Measurements from ENCODE around the gene TPK1.

Gene TPK1

GRCh38 chr7:144653449-144653848, 182.4 kb downstream of the TPK1 start:
- Histone ChIP-seq H3K4me3 (ENCODE audit: low read depth, low read length) (no peak overlapping the region), H3K4me1 (no peaks in the 10 kb centered on the region), H3K9me3 (peaks cover 3% of the 10 kb centered on the region), H3K27me3 (no peaks in the 10 kb centered on the region), H3K36me3 (no peaks in the 10 kb centered on the region)
- no peak for DNase-seq
- TF ChIP-seq CTCF (IDR thresholded peaks at IDR 0.05; ENCODE audit: low read depth, low read length) = no peak

DNA sequence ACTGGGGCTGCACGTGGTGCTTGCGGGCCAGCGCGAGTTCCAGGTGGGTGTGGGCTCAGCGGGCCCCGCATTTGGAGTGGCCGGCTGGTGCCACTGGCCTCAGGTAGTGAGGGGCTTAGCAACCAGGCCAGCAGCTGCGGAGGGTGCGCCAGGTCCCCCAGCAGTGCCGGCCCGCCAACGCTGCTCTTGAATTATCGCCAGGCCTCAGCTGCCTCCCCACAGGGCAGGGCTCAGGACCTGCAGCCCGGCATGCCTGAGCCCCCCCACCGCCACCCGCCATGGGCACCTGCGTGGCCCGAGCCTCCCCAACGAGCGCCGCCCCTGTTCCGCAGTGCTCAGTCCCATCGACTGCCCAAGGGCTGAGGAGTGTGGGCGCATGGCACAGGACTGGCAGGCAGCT, 185.4 kb downstream of the TPK1 start:
- no peak for DNase-seq
- Histone ChIP-seq H3K4me1 (no peaks in the 10 kb centered on the region), H3K9me3 (peaks cover 3% of the 10 kb centered on the region), H3K27me3 (no peaks in the 10 kb centered on the region), H3K36me3 (no peaks in the 10 kb centered on the region), H3K4me3 (ENCODE audit: low read depth, low read length) (no peak overlapping the region)
- TF ChIP-seq CTCF (IDR thresholded peaks at IDR 0.05; ENCODE audit: low read depth, low read length) = no peak

DNA sequence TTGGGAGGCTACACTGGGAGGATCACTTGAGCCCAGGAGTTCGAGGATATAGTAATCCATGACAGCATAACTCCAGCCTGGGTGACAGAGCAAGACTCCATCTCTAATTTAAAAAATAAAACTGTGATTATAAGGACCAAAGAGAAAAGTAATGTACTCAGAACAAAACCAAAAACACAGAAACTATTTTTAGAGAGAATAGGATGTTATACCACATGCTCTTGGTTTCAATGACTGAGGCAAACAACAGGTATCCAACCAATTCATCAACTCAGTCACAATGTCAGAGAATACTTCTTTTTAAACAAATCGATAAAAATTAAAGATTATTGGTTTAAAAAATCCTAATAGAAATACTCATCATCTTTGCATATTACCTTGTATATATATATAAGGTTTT, 186.7 kb downstream of the TPK1 start:
- H3K4me3 ChIP-seq (ENCODE audit: low read depth, low read length) = no peak overlapping the region
- H3K4me1 ChIP-seq = no peaks in the 10 kb centered on the region
- DNase-seq = no peak
- peaks cover 3% of the 10 kb centered on the region for H3K9me3 ChIP-seq
- no peak for TF ChIP-seq CTCF (IDR thresholded peaks at IDR 0.05; ENCODE audit: low read depth, low read length)
- no peaks in the 10 kb centered on the region for H3K36me3 ChIP-seq
- H3K27me3 ChIP-seq = no peaks in the 10 kb centered on the region

DNA sequence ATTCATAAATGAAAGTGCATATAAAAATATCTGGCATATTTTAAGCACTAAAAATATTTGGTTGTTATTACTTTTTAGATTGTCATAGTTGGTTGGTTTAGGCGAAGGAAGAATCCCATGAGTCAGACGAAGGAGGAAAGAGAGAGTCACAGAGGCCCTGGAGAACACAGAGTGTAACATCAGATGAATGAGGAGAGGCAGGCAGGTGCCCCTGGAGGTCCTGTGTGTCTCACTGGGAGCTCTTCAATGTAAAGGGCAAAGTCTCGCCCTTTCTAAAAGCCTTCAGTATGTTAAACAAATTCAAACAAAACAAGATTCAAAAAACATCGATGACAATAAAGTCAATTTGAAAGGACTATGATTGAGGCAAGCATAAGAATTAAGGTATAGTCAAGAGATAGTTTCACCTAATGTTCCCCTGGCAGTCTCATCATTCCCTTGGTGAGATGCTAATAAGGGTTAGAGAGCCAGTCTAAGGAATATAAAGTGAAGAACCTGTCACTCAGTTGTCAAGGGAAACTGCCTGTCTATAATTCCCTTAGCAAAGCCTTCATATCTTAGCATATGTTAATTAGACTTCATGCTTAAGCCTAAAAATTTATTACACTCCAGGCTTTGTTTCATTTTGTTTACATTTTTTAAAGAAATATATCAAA, 194.3 kb downstream of the TPK1 start:
- no peak for DNase-seq
- no peaks in the 10 kb centered on the region for H3K36me3 ChIP-seq
- no peak overlapping the region for H3K4me3 ChIP-seq (ENCODE audit: low read depth, low read length)
- H3K27me3 ChIP-seq = no peaks in the 10 kb centered on the region
- H3K4me1 ChIP-seq = no peaks in the 10 kb centered on the region
- TF ChIP-seq CTCF (IDR thresholded peaks at IDR 0.05; ENCODE audit: low read depth, low read length) = no peak
- H3K9me3 ChIP-seq = no peaks in the 10 kb centered on the region

GRCh38 chr7:144632724-144633123, 203.1 kb downstream of the TPK1 start:
- no peak for TF ChIP-seq CTCF (IDR thresholded peaks at IDR 0.05; ENCODE audit: low read depth, low read length)
- H3K4me3 ChIP-seq (ENCODE audit: low read depth, low read length) = no peak overlapping the region
- no peak for DNase-seq
- no peaks in the 10 kb centered on the region for H3K27me3 ChIP-seq
- no peaks in the 10 kb centered on the region for H3K4me1 ChIP-seq
- no peaks in the 10 kb centered on the region for H3K9me3 ChIP-seq
- no peaks in the 10 kb centered on the region for H3K36me3 ChIP-seq

DNA sequence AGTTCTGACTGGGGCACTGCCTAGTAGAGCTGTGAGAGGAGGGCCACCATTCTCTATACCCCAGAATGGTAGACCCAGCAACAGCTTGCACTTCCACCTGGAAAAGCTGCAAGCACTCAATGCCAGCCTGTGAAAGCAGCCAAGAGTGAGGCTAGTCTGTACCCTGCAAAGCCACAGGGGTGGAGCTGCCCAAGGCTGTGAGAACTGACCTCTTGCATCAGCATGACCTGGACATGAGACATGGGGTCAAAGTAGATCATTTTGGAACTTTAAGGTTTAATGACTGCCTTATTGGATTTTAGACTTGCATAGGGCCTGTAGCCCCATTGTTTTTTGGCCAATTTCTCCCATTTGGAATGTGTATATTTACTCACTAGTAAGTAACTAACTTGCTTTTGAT, 206.3 kb downstream of the TPK1 start:
- Histone ChIP-seq H3K9me3 (no peaks in the 10 kb centered on the region; the same call in 1 of the 2 replicates), H3K4me3 (ENCODE audit: low read depth, low read length) (no peak overlapping the region), H3K36me3 (no peaks in the 10 kb centered on the region), H3K27me3 (no peaks in the 10 kb centered on the region), H3K4me1 (no peaks in the 10 kb centered on the region)
- TF ChIP-seq CTCF (IDR thresholded peaks at IDR 0.05; ENCODE audit: low read depth, low read length) = no peak
- DNase-seq = no peak
